OCI-LY1 (cell line): ENCODE measurements around the gene NR1H3.

ENCODE experiments used
- H2AFZ ChIP-seq: fragments of 200-600 bp; sonication (generic), shearing (Covaris generic); 2 replicates; pipeline ENCODE4 v1.6.0; 2014; ENCODE audit warnings: antibody characterized with exemption, mild to moderate bottlenecking, low read length
- H3F3A ChIP-seq: fragments of 200-600 bp; sonication (generic), shearing (Covaris generic); 2 replicates; pipeline ENCODE4 v1.6.0; 2014; ENCODE audit warnings: mild to moderate bottlenecking, antibody characterized with exemption, low read length, moderate library complexity; ENCODE audit not compliant: insufficient read depth
- H3K27ac ChIP-seq: fragments of 200-600 bp; sonication (generic); 2 replicates; pipeline ENCODE4 v1.5.1; 2014; ENCODE audit warnings: low read length, mixed run types, mild to moderate bottlenecking, low read depth; ENCODE audit not compliant: poor library complexity, severe bottlenecking
- H3K27me3 ChIP-seq: fragments of 200-600 bp; sonication (generic); 2 replicates; pipeline ENCODE4 v1.6.0; 2014; ENCODE audit warnings: antibody characterized with exemption, mild to moderate bottlenecking, low read length, moderate library complexity; ENCODE audit not compliant: insufficient read depth
- H3K36me3 ChIP-seq: fragments of 200-600 bp; sonication (generic); 2 replicates; pipeline ENCODE4 v1.6.1; 2014; ENCODE audit warnings: mild to moderate bottlenecking, antibody characterized with exemption, low read length, moderate library complexity, mixed read lengths; ENCODE audit not compliant: insufficient read depth
- H3K4me1 ChIP-seq: fragments of 200-600 bp; sonication (generic); 2 replicates; pipeline ENCODE4 v1.5.1; 2014; ENCODE audit warnings: mild to moderate bottlenecking, low read length, moderate library complexity; ENCODE audit not compliant: insufficient read depth, severe bottlenecking
- H3K4me2 ChIP-seq: fragments of 200-600 bp; sonication (generic), shearing (Covaris generic); 2 replicates; pipeline ENCODE4 v1.6.1; 2014; ENCODE audit warnings: low read length
- H3K4me3 ChIP-seq: fragments of 200-600 bp; sonication (generic); 2 replicates; pipeline ENCODE4 v1.5.1; 2014; ENCODE audit warnings: low read length, low read depth, mild to moderate bottlenecking, mixed read lengths; ENCODE audit not compliant: poor library complexity, severe bottlenecking
- H3K79me2 ChIP-seq: fragments of 200-600 bp; shearing (Covaris generic); 2 replicates; pipeline ENCODE4 v1.6.1; 2016; ENCODE audit warnings: mixed run types, low read length, mixed read lengths; ENCODE audit not compliant: insufficient read depth
- H3K9ac ChIP-seq: fragments of 200-600 bp; sonication (generic), shearing (Covaris generic); 2 replicates; pipeline ENCODE4 v1.6.1; 2014; ENCODE audit warnings: mild to moderate bottlenecking, low read length, mixed read lengths
- H3K9me2 ChIP-seq: fragments of 200-600 bp; sonication (generic), shearing (Covaris generic); 2 replicates; pipeline ENCODE4 v1.6.1; 2014; ENCODE audit warnings: low read depth, mild to moderate bottlenecking, low read length, mixed read lengths
- H3K9me3 ChIP-seq: fragments of 200-600 bp; shearing (Covaris generic); 2 replicates; pipeline ENCODE4 v1.6.1; 2014; ENCODE audit warnings: low read length, mixed read lengths
- H4K20me1 ChIP-seq: fragments of 200-600 bp; sonication (generic), shearing (Covaris generic); 2 replicates; pipeline ENCODE4 v1.6.0; 2016; ENCODE audit warnings: mild to moderate bottlenecking, low read length; ENCODE audit not compliant: insufficient read depth
- EZH2 ChIP-seq: fragments of 200-600 bp; sonication (generic), shearing (Covaris generic); IDR thresholded peaks from 2 replicates; pipeline ENCODE4 v1.8.0; 2017; ENCODE audit warnings: borderline replicate concordance, mixed run types, mild to moderate bottlenecking, antibody characterized with exemption, low read length, moderate library complexity, mixed read lengths
- TF ChIP-seq, protein P1 (sequence below): fragments of 200-600 bp; sonication (generic), shearing (Covaris generic); IDR thresholded peaks from 2 replicates; pipeline ENCODE4 v1.5.1; 2017; ENCODE audit warnings: mild to moderate bottlenecking, antibody characterized with exemption, low read length, moderate library complexity, mixed read lengths

Gene NR1H3

GRCh38 chr11:47317064-47317828, 59.5 kb downstream of the NR1H3 start:
- no peaks in the 10 kb centered on the region for H3K79me2 ChIP-seq
- peak overlapping the region; percentile 36 for H3K27ac ChIP-seq
- H3K36me3 ChIP-seq, result peaks cover 24% of the 10 kb centered on the region
- H3K4me1 ChIP-seq, result peaks cover 16% of the 10 kb centered on the region
- H3K9me3 ChIP-seq, result no peaks in the 10 kb centered on the region
- no peak overlapping the region for H3K4me2 ChIP-seq
- no peak overlapping the region for H3K9ac ChIP-seq
- no peak overlapping the region for H3K4me3 ChIP-seq
- H4K20me1 ChIP-seq, result no peaks in the 10 kb centered on the region
- no peaks in the 10 kb centered on the region for H3K27me3 ChIP-seq
- H2AFZ ChIP-seq, result no peak overlapping the region
- no peaks in the 10 kb centered on the region for H3F3A ChIP-seq
- no peaks in the 10 kb centered on the region for H3K9me2 ChIP-seq
- no peak for TF ChIP-seq EZH2
- TF ChIP-seq, protein P1, sequence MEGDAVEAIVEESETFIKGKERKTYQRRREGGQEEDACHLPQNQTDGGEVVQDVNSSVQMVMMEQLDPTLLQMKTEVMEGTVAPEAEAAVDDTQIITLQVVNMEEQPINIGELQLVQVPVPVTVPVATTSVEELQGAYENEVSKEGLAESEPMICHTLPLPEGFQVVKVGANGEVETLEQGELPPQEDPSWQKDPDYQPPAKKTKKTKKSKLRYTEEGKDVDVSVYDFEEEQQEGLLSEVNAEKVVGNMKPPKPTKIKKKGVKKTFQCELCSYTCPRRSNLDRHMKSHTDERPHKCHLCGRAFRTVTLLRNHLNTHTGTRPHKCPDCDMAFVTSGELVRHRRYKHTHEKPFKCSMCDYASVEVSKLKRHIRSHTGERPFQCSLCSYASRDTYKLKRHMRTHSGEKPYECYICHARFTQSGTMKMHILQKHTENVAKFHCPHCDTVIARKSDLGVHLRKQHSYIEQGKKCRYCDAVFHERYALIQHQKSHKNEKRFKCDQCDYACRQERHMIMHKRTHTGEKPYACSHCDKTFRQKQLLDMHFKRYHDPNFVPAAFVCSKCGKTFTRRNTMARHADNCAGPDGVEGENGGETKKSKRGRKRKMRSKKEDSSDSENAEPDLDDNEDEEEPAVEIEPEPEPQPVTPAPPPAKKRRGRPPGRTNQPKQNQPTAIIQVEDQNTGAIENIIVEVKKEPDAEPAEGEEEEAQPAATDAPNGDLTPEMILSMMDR, result no peak

- H2AFZ ChIP-seq, result no peak overlapping the region
- H4K20me1 ChIP-seq, result no peaks in the 10 kb centered on the region
- no peaks in the 10 kb centered on the region for H3K9me3 ChIP-seq
- H3K9me2 ChIP-seq, result no peaks in the 10 kb centered on the region
- no peak overlapping the region for H3K4me2 ChIP-seq
- TF ChIP-seq EZH2, result no peak
- TF ChIP-seq, protein P1, result no peak
- H3K27me3 ChIP-seq, result no peaks in the 10 kb centered on the region
- no peak overlapping the region for H3K4me3 ChIP-seq
- H3K9ac ChIP-seq, result no peak overlapping the region
- no peaks in the 10 kb centered on the region for H3F3A ChIP-seq
- no peaks in the 10 kb centered on the region for H3K79me2 ChIP-seq
- peak overlapping the region; percentile 51 for H3K27ac ChIP-seq
- H3K36me3 ChIP-seq, result peaks cover 24% of the 10 kb centered on the region
- peaks cover 16% of the 10 kb centered on the region for H3K4me1 ChIP-seq
Measured at GRCh38 chr11:47318166-47318565, 60.4 kb downstream of the NR1H3 start.
